ENCODE measurements around the gene FLAD1.

The FLAD1 gene

GRCh38 chr1:155022927-155023236 is 39.7 kb downstream of the FLAD1 start:
- Histone ChIP-seq H3K9me3 (no peaks in the 10 kb centered on the region), H3K4me3 (no peak overlapping the region), H3K27me3 (ENCODE audit: low read depth) (no peaks in the 10 kb centered on the region), H3K36me3 (replicated peaks) (no peaks in the 10 kb centered on the region), H3K4me1 (no peaks in the 10 kb centered on the region; the same call in 1 of the 2 replicates)
- no peak for DNase-seq (ENCODE audit: low spot score in 2 of 2)
- in situ Hi-C loops (cut with MboI; ENCODE audit: low sequenced_read_pairs), result loop anchor here (10.0 kb wide), 1 partner anchor 62 kb away; no protein-coding TSS in a partner anchor

- Histone ChIP-seq H3K9me3 (no peaks in the 10 kb centered on the region), H3K4me1 (no peaks in the 10 kb centered on the region), H3K36me3 (replicated peaks) (no peaks in the 10 kb centered on the region), H3K27me3 (ENCODE audit: low read depth) (no peaks in the 10 kb centered on the region), H3K4me3 (no peak overlapping the region)
- in situ Hi-C loops (cut with MboI; ENCODE audit: low sequenced_read_pairs), result loop anchor here (10.0 kb wide), 1 partner anchor 61 kb away; no protein-coding TSS in a partner anchor
- no peak for DNase-seq (ENCODE audit: low spot score in 2 of 2)
Measured at GRCh38 chr1:155023627-155024026, 40.5 kb downstream of the FLAD1 start.

GRCh38 chr1:155024315-155024714 is 41.2 kb downstream of the FLAD1 start:
- Histone ChIP-seq H3K4me1 (no peaks in the 10 kb centered on the region), H3K9me3 (no peaks in the 10 kb centered on the region), H3K27me3 (ENCODE audit: low read depth) (no peaks in the 10 kb centered on the region), H3K36me3 (replicated peaks) (no peaks in the 10 kb centered on the region), H3K4me3 (no peak overlapping the region)
- no peak for DNase-seq (ENCODE audit: low spot score in 2 of 2)
- in situ Hi-C loops (cut with MboI; ENCODE audit: low sequenced_read_pairs), result loop anchor here (10.0 kb wide), 1 partner anchor 60 kb away; no protein-coding TSS in a partner anchor

GRCh38 chr1:155026154-155026553 is 43.0 kb downstream of the FLAD1 start:
- Histone ChIP-seq H3K27me3 (ENCODE audit: low read depth) (no peaks in the 10 kb centered on the region), H3K4me1 (no peaks in the 10 kb centered on the region), H3K4me3 (no peak overlapping the region), H3K36me3 (replicated peaks) (no peaks in the 10 kb centered on the region), H3K9me3 (no peaks in the 10 kb centered on the region)
- in situ Hi-C loops (cut with MboI; ENCODE audit: low sequenced_read_pairs), result loop anchor here (10.0 kb wide), 1 partner anchor 59 kb away; no protein-coding TSS in a partner anchor
- DNase-seq (ENCODE audit: low spot score in 2 of 2), result no peak

DNA sequence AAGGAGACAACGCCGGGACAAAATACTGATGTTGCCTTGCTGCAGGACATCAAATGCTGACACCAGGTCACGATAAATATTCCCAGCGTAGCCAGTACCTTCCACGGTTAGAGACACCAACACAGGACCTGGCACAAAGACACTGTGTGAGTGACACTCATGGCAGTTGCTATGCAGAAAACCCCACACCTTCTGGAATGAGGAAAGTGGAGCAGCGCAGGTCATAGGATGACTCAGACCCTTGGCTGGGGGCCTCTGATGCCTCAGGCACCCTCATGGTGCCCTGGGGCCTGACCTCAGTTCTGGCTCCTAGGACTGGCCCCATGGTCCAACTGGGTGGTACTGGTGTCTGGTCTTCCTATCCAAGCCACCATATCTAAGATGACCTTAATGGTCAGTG is 43.4 kb downstream of the FLAD1 start:
- H3K36me3 ChIP-seq (replicated peaks), result no peaks in the 10 kb centered on the region
- no peaks in the 10 kb centered on the region for H3K27me3 ChIP-seq (ENCODE audit: low read depth)
- H3K9me3 ChIP-seq, result no peaks in the 10 kb centered on the region
- in situ Hi-C loops (cut with MboI; ENCODE audit: low sequenced_read_pairs), result loop anchor here (10.0 kb wide), 1 partner anchor 58 kb away; no protein-coding TSS in a partner anchor
- H3K4me1 ChIP-seq, result no peaks in the 10 kb centered on the region
- no peak overlapping the region for H3K4me3 ChIP-seq
- no peak for DNase-seq (ENCODE audit: low spot score in 2 of 2)

- no peaks in the 10 kb centered on the region for H3K36me3 ChIP-seq (replicated peaks)
- no peak for DNase-seq (ENCODE audit: low spot score in 2 of 2)
- in situ Hi-C loops (cut with MboI; ENCODE audit: low sequenced_read_pairs), result loop anchor here (10.0 kb wide), 1 partner anchor 55 kb away; no protein-coding TSS in a partner anchor
- no peaks in the 10 kb centered on the region for H3K9me3 ChIP-seq
- H3K4me1 ChIP-seq, result no peaks in the 10 kb centered on the region
- H3K4me3 ChIP-seq, result no peak overlapping the region
- H3K27me3 ChIP-seq (ENCODE audit: low read depth), result no peaks in the 10 kb centered on the region
Measured at GRCh38 chr1:155029513-155030242, 46.5 kb downstream of the FLAD1 start.

- Histone ChIP-seq H3K27me3 (ENCODE audit: low read depth) (no peaks in the 10 kb centered on the region), H3K4me1 (no peaks in the 10 kb centered on the region), H3K9me3 (no peaks in the 10 kb centered on the region), H3K4me3 (no peak overlapping the region), H3K36me3 (replicated peaks) (no peaks in the 10 kb centered on the region)
- in situ Hi-C loops (cut with MboI; ENCODE audit: low sequenced_read_pairs), result no loop called here
- DNase-seq (ENCODE audit: low spot score in 2 of 2), result no peak
Measured at GRCh38 chr1:155030243-155030795, 47.2 kb downstream of the FLAD1 start.

GRCh38 chr1:155030899-155031298 is 47.8 kb downstream of the FLAD1 start:
- Histone ChIP-seq H3K4me3 (no peak overlapping the region), H3K9me3 (no peaks in the 10 kb centered on the region), H3K36me3 (replicated peaks) (no peaks in the 10 kb centered on the region), H3K4me1 (no peaks in the 10 kb centered on the region), H3K27me3 (ENCODE audit: low read depth) (no peaks in the 10 kb centered on the region)
- no peak for DNase-seq (ENCODE audit: low spot score in 2 of 2)
- in situ Hi-C loops (cut with MboI; ENCODE audit: low sequenced_read_pairs), result no loop called here

DNA sequence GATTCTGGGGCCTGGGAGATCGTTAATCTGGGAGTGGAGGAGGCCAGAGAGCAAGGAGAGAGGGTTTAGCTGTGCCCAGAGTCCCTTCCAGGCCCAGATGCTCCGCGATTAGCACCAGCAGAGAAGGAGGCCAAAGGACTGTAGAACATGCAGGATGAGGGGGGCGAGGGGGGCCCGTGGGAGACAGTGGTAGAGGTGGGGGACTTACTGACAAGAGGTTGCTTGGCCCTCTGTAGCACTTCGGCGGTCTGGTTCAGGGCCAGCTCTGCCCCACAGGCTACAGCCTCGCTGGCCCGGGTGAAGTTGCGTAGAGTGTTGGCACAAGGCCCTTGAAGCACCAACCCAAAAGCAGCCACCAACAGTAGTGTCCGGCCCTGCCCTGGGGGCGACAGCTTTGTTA is 49.7 kb downstream of the FLAD1 start:
- Histone ChIP-seq H3K4me1 (no peaks in the 10 kb centered on the region), H3K36me3 (replicated peaks) (no peaks in the 10 kb centered on the region), H3K27me3 (ENCODE audit: low read depth) (no peaks in the 10 kb centered on the region), H3K9me3 (no peaks in the 10 kb centered on the region), H3K4me3 (no peak overlapping the region)
- DNase-seq (ENCODE audit: low spot score in 2 of 2), result no peak
- in situ Hi-C loops (cut with MboI; ENCODE audit: low sequenced_read_pairs), result no loop called here

GRCh38 chr1:155033524-155033923 is 50.4 kb downstream of the FLAD1 start, which contains the start of the genes DCST1 and DCST2:
DCST1 (plus strand) TSS chr1:155033824; CDS start chr1:155034037, 213 bp downstream.
DCST2 (minus strand) TSS chr1:155033781; CDS start chr1:155033701, 80 bp downstream.
- Histone ChIP-seq H3K27me3 (ENCODE audit: low read depth) (no peaks in the 10 kb centered on the region), H3K36me3 (replicated peaks) (no peaks in the 10 kb centered on the region), H3K4me3 (no peak within 1 kb of the TSS), H3K4me1 (no peaks in the 10 kb centered on the region), H3K9me3 (no peaks in the 10 kb centered on the region)
- in situ Hi-C loops (cut with MboI; ENCODE audit: low sequenced_read_pairs), result no loop called here
- DNase-seq (ENCODE audit: low spot score in 2 of 2), result no peak

DNA sequence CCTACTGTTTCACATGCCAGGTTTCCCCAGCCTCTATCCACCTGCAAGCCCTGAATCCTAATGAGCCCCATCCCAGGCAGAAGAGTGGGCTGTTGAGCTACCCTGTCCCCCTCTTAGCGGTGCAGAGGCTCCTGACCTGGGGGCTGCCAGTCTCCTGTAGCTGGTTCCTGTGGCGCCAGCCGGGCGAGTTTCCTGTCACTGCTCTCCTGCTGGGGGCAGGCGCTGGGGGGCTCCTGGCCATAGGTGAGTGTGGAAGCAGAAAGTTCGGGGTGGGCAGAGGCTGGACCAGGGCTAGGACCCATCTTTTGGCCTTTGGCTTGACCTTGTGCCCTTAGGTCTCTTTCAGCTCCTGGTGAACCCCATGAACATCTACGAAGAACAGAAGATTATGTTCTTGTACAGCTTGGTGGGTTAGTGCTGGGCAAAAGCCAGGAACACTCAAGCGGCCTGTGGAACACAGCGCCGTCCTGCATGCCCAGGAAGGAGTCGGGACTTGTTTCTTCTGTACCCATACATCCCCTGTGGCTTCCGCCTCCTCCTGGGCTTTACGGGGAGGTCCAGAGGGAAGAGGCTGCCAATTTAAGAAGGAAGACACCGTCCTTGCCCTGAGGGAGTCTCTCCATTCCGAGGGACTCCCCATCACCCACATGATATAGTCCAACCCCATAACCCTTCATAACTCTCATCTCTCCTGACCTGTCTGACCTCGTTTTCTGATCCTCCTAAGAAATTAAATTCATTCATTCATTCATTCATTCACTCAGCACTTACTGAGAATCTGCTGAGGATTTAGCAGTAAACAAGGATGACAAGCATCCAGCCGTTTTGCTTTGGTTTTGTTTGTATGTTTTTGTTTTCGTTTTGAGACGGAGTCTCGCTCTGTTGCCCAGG is 51.4 kb downstream of the FLAD1 start:
- in situ Hi-C loops (cut with MboI; ENCODE audit: low sequenced_read_pairs), result no loop called here
- H3K27me3 ChIP-seq (ENCODE audit: low read depth), result no peaks in the 10 kb centered on the region
- H3K4me1 ChIP-seq, result no peaks in the 10 kb centered on the region
- DNase-seq (ENCODE audit: low spot score in 2 of 2), result no peak
- no peak overlapping the region for H3K4me3 ChIP-seq
- no peaks in the 10 kb centered on the region for H3K36me3 ChIP-seq (replicated peaks)
- H3K9me3 ChIP-seq, result no peaks in the 10 kb centered on the region

- H3K36me3 ChIP-seq (replicated peaks), result no peaks in the 10 kb centered on the region
- no peak overlapping the region for H3K4me3 ChIP-seq
- no peaks in the 10 kb centered on the region for H3K27me3 ChIP-seq (ENCODE audit: low read depth)
- in situ Hi-C loops (cut with MboI; ENCODE audit: low sequenced_read_pairs), result no loop called here
- DNase-seq (ENCODE audit: low spot score in 2 of 2), result no peak
- no peaks in the 10 kb centered on the region for H3K9me3 ChIP-seq
- no peaks in the 10 kb centered on the region for H3K4me1 ChIP-seq
Measured at GRCh38 chr1:155035936-155036335, 52.8 kb downstream of the FLAD1 start.

- Histone ChIP-seq H3K36me3 (replicated peaks) (no peaks in the 10 kb centered on the region), H3K27me3 (ENCODE audit: low read depth) (no peaks in the 10 kb centered on the region), H3K4me3 (no peak overlapping the region), H3K9me3 (no peaks in the 10 kb centered on the region), H3K4me1 (no peaks in the 10 kb centered on the region)
- DNase-seq (ENCODE audit: low spot score in 2 of 2), result no peak
- in situ Hi-C loops (cut with MboI; ENCODE audit: low sequenced_read_pairs), result no loop called here
Measured at GRCh38 chr1:155037043-155037442, 53.9 kb downstream of the FLAD1 start.

All from HAP-1 (cell line).